Measurements from ENCODE around the gene CADM3. TPM values are rescaled to one million over a fixed set of nuclear protein-coding genes. Genes with fewer than 3 reads are reported as not detected.

Gene CADM3
- total RNA-seq, 2 donors from 2014 or later: 6.8 to 45.0 TPM

DNA sequence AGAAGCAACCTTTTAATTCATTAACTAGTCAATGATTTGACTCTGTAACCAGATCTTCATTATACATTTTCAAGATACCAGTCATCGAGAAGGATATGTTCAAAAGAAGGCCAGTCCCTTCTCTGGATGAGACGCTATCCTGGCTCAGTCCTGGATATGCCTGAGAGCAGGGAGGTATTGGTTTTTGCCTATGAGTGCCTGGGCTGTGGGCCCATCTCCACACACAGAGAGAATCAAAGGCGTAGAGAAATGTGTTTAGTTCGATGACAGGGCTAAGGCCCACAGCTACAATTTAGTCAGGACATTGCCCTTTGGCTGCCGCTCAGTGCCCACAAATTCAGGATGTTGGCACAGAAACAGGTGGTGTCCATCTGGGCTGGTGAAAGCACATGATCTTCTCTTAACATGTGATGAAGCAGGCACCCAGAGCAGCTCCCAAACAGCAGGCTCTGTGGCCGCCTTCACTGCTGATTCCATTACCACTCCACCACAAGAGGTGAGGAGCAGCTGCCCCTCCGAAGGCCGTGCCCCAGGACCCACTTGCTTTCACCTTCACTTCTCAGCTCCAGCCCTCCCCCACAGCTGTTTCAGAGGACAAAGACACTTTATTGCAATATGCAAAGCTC, 58.0 kb downstream of the CADM3 start:
- intact Hi-C loops (cut with DNase I): no loop called here
- DNase-seq (ENCODE audit: low spot score): no peak

DNA sequence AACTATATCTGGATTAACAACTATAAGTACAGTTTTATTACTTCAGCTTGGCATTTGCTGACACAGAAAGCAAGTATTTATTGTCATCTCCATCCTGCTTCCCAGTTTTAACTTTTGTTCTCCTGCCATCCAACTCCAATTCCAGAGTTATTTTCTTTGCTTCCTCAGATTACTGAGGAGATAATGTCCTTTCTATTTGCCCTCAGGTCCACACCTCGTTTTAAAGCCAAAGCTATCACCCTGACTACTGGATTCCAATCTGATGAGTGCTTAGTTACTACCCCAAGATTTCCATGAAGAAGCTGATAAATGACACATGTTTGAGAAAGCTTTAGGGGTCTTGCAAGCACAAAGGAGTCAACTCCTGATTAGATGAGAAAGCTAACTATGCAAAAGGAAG, 58.5 kb downstream of the CADM3 start:
- intact Hi-C loops (cut with DNase I): no loop called here
- DNase-seq (ENCODE audit: low spot score): no peak

DNA sequence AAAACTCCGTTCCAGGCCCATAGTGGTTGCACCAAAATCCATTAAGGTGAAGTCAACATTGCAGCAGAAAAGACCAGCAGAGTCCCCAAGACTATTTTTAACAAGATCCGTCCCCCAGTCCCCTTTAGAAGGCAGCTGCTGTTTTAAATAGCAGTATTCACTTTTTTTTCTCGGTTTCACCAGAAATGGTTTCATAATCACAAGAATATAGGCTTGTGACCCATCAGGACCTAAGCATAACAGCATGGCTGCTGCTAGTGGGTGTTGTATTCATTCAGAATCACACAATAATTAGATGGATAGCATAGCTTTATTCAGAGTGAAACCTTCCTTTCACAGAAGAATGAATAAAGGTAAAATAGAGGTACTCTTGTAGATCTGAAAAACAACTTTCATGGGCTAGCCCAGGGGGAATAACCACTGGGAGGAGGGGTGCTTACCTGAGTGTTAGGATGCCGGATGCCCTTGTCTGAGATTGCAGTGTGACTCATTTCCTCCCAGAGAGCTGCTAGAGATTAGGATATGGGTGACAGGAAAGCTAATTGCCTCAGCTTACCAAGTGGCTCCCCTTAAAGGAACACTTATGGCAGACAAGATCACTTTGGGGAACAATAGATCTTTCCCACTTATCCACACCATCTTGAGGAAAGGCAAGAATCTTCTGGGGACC, 68.3 kb downstream of the CADM3 start:
- DNase-seq (ENCODE audit: low spot score): no peak
- intact Hi-C loops (cut with DNase I): no loop called here

DNA sequence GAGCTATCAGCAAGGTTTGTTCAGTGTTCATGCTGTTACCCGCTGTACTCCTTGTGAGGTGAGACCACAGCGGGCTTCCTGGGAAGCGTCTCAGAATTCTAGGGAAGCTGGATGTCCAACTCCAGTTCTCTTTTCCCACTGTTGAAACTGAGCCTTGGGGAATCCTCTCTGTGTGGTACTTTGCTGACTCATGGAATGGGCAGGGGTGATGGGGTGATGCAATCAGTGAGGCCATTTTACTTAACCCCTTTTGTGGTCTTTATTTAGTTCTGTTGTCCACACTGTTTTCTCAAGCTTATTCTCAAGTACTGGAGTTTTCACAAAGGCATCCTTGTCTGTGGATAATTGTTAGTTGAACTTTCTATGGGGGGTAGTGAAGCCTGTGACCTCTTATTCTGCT, 75.9 kb downstream of the CADM3 start:
- intact Hi-C loops (cut with DNase I): no loop called here
- DNase-seq (ENCODE audit: low spot score): no peak

DNA sequence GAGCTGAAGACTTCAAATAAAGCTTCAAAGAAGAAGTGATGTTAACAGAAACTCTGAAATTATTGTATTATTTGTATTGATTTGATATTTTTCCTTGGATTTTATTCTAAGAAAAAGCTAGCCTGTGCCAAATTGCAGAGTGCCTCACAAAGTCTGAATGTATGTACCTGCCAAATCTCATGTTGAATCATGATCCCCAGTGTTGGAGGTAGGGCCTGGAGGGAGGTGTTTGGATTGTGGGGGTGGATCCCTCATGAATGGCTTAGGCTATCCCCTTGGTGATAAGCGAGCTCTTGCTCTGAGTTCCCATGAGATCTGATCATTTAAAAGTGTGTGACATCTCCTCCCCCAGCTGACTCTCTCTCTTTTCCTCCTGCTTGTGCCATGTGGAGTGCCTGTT, 76.9 kb downstream of the CADM3 start:
- no peak for DNase-seq (ENCODE audit: low spot score)
- intact Hi-C loops (cut with DNase I): no loop called here

GRCh38 chr1:159250638-159251216, 79.3 kb downstream of the CADM3 start:
- intact Hi-C loops (cut with DNase I): no loop called here
- DNase-seq (ENCODE audit: low spot score): no peak

Other genes with a start within 250 kb of the CADM3 start
- gene PYHIN1, start 240.1 kb upstream of the CADM3 start, total RNA-seq: 1 to 10 TPM; 1.6 to 3.4 TPM
- 10 to 100 TPM; 99.0 to 99.6 TPM for gene IFI16, start 161.7 kb upstream of the CADM3 start, total RNA-seq
- 1 to 10 TPM; 1.4 to 1.5 TPM for gene AIM2, start 94.8 kb upstream of the CADM3 start, total RNA-seq
- 100 to 1,000 TPM; 110 TPM for gene ACKR1, start 33.3 kb downstream of the CADM3 start, total RNA-seq
- under 1 TPM; 0.71 to 0.93 TPM for gene FCER1A, start 130.7 kb downstream of the CADM3 start, total RNA-seq

Measured in posterior vena cava (tissue), 2 donors.